Stimulated activated CD4-positive, alpha-beta T cell treated with anti-CD3 and anti-CD28 coated beads, Interleukin-2, amount 100 ng/mL, for 48 hours (primary cell): ENCODE results near the gene HOOK2.
A peak's percentile ranks its signal among the peaks of the same experiment; 100 is the strongest.

Experiments used
- DNase-seq, 2 donors: peaks; one replicate each; pipeline ENCODE4 v3.0.0-alpha.2; 2020

Gene HOOK2

GRCh38 chr19:12793290-12794195, 18.2 kb upstream of the HOOK2 start:
- peak; percentile 91 to 93 for DNase-seq

- no peak for DNase-seq
Observed at GRCh38 chr19:12792853-12793289, 17.5 kb upstream of the HOOK2 start.

- peak; percentile 60 to 69 for DNase-seq
Observed at GRCh38 chr19:12792051-12792852, 16.9 kb upstream of the HOOK2 start.

GRCh38 chr19:12791345-12792050, 16.1 kb upstream of the HOOK2 start, which contains the start of gene JUNB:
Gene JUNB (plus strand): TSS chr19:12791486. CDS start chr19:12791772, 286 bp downstream.
- DNase-seq: peak; percentile 95 to 97

DNA sequence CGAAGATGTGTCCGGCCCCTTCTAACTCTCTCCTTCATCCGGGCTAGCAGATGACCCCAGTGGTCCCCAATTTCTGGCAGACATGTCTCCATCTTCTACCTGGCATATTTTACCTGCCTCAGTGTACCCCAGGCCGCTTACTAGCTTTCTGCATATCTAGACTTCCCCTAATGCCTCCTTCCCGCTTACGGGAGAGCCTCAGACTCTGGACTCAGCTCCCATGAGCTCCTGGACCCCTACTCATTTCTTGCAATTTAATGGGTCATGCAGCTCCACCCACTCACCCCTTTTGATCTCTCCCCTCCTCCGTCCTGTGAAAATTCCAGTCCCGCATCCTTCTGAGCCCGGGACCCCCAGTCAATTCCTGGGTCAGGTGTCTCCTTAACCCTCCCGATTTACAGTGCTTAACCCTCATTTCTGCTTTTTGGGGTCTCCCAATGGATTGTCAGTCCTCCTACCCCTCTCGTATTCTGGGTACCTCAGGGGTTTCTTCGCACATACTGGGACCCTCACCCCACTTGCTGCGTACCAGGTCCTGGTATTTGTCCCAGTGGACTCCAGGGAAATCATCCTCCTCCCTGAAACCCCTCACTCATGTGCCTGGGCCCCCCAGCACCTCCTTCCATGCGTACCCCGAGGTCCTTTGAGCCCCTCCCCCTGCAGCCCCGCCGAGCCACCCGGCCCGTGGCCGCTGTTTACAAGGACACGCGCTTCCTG, 15.4 kb upstream of the HOOK2 start:
- no peak for DNase-seq

DNA sequence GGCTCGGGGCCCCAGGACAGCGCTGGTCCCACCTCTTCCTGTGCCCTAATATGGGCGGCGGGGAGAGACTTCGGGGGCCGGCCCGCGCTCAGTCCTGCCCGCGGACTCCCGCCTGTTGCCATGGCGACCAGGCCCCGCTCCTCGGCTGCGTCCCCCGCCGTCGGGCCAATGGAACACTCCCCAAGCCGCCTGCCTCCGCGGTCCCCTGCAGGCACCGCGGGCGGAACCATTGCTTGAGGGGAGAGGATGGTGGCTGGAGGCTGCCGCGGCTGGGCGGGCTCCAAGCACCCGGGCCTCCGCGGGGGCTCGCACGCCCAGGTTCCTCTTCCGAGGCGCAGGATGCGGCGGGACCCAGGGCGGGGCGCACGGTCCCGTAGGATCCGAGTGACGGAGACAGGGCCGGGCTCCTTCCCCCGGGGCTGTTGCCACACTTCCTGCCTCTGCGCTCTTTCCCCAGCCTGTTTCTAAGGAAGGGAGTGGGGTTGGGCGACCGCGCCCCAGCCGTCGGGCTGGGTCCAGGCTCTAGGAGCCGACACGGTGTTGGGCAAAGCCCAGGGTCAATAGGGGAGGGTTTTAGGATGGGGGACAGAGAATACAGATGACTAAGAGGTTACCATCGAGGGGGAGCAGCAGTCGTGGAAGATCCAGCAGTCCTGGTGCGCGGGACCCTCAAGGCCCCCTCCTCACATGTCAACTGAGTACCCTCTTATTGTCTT, 14.7 kb upstream of the HOOK2 start:
- peak; percentile 91 to 95 for DNase-seq

DNA sequence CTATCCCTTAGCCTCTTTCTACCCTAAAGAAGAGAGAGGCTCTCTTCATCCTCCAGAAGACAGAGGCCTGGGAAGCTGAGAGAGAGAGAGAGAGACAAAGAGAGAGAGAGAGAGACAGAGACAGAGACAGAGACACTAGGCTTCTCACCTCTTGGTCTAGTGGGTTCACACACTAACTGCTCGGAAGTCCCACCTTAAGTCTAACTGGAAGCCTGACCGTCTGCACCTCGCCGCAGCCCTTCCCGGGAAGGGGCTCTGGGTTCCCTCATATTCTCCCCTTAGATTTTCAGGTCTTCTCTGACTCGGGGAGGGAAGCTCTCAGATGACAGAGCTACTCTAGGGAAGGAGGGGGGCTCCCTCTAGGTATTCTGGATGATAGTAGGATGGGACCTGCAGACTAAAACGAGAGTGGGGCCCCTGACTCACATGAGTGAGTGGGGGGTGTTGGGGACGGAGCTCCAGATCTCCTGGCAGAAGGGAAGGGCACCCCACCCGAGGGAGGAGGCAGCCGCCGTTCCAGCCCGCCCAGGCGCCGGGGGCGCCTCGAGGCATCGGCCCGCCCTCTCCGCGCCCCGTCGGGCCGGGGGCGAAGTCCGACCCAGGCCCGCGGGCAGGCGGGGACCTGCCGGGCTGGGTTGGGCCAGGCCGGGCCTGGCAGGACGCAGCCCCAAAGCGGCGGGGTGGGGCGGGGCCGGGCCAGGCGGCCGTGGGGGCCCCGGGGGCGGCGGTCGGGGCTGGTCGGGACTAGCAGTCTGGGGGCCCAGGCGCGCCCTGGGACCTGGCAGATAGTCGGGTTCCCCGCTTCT, 13.9 kb upstream of the HOOK2 start:
- DNase-seq: peak in 1 of 2 donors; percentile 28

DNA sequence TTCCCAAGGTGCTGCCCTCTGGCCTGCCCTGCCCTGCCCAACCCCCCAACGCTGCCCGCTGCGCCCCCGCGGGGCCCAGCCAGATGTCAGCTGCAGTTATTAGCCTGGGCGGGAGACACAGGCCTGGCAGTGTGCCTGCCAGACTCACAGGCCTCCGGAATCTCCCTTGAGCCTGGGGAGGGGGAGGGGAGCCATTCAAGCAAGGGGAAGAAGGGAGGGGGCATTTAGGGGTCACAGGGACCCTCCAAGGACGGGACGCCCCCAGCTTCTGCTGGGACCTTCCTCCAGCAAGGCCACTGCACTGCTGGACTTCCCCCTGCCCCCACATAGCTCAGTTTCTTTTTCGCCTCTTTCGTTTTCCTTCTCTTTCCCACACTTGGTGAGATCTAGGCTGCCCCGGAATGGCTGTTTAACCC, 13.3 kb upstream of the HOOK2 start:
- peak in 1 of 2 donors; percentile 37 for DNase-seq

- DNase-seq: no peak
Observed at GRCh38 chr19:12788042-12788681, 12.8 kb upstream of the HOOK2 start.

DNA sequence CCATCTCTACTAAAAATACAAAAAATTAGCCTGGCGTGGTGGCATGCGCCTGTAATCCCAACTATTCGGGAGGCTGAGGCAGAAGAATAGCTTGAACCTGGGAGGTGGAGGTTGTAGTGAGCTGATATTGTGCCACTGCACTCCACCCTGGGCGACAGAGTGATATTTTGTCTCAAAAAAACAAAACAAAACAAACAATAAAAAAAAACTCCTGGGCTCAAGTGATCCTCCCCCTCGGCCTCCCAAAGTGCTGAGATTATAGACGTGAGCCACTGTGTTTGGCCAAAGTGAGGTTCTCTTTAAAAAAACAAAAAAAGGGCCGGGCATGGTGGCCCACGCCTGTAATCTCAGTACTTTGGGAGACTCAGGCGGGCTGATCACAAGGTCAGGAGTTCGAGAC, 12.1 kb upstream of the HOOK2 start:
- no peak for DNase-seq

- DNase-seq: no peak
Observed at GRCh38 chr19:12786952-12787351, 11.6 kb upstream of the HOOK2 start.

GRCh38 chr19:12786141-12786870, 11.0 kb upstream of the HOOK2 start:
- DNase-seq: no peak

GRCh38 chr19:12785431-12786031, 10.2 kb upstream of the HOOK2 start:
- no peak for DNase-seq

GRCh38 chr19:12784871-12785430, 9.6 kb upstream of the HOOK2 start:
- DNase-seq: no peak

- no peak for DNase-seq
Observed at GRCh38 chr19:12784394-12784870, 9.1 kb upstream of the HOOK2 start.

GRCh38 chr19:12783849-12784393, 8.6 kb upstream of the HOOK2 start:
- DNase-seq: no peak

GRCh38 chr19:12783291-12783848, 8.0 kb upstream of the HOOK2 start:
- peak; percentile 54 to 70 for DNase-seq
